Sigmoid colon (tissue), 4 donors: ENCODE data around the gene NUP160.

Experiments used
- POLR2A ChIP-seq, 2 donors: fragments of 450-650 bp; IDR thresholded peaks; one replicate each; pipeline ENCODE4 v1.6.1; 2016; ENCODE audit warnings: antibody characterized with exemption in 2 of 2, mild to moderate bottlenecking in 2 of 2, moderate library complexity in 2 of 2
- POLR2AphosphoS5 ChIP-seq, 4 donors: sonication (generic); formaldehyde crosslinking; IDR thresholded peaks; one replicate each; pipeline ENCODE4 v1.6.1; 2017; ENCODE audit warnings: antibody characterized with exemption in 4 of 4
- TF ChIP-seq, protein P1 (sequence below), 4 experiments: fragments of 450-650 bp in 3 of 4; fragments of 200-600 bp in 1 of 4; IDR thresholded peaks; one replicate each; pipeline ENCODE4 v1.5.1; 2016 to 2019; ENCODE audit warnings: antibody characterized with exemption in 4 of 4, mild to moderate bottlenecking in 3 of 4, moderate library complexity in 2 of 4

DNA sequence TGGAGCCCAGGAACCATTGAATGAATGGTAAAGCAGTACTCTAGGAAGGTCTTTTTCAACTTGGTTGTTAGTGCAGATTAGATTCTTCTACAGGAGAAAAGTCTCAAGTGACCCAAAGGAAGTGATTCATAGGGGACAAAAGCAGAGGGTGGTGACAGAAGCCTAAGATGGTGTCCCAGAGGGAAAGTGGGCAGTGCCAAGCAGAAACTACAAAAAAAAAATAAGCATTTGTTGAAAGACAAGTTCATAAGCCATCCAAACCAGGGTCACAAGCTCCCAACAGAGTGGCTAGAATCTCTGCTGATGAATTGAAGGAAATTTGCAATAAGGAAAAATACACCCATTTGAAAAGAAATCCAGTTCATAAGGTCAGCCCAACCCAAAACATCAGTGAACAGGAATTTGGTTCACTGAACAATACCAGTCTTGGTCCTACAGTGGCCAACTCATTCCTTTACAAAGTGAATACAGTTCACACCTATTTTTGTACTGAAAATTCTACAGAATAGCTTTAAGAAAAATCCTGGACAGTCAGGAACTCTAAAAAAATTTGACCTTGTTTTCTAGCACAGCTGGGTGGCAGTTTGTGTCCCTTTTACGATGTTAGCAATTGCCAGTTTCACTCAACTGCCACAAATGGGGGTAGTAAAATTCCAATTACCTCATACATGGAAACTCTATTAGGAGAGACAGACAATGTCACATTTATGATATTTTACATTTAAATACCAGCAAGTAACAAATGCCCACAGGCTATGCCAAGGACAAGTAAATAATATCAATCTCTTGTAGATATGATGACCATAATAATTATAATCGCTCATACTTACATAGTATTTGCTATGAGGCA lies 21.6 kb upstream of the NUP160 start:
- TF ChIP-seq, protein P1, sequence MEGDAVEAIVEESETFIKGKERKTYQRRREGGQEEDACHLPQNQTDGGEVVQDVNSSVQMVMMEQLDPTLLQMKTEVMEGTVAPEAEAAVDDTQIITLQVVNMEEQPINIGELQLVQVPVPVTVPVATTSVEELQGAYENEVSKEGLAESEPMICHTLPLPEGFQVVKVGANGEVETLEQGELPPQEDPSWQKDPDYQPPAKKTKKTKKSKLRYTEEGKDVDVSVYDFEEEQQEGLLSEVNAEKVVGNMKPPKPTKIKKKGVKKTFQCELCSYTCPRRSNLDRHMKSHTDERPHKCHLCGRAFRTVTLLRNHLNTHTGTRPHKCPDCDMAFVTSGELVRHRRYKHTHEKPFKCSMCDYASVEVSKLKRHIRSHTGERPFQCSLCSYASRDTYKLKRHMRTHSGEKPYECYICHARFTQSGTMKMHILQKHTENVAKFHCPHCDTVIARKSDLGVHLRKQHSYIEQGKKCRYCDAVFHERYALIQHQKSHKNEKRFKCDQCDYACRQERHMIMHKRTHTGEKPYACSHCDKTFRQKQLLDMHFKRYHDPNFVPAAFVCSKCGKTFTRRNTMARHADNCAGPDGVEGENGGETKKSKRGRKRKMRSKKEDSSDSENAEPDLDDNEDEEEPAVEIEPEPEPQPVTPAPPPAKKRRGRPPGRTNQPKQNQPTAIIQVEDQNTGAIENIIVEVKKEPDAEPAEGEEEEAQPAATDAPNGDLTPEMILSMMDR (IDR thresholded peaks at IDR 0.05): no peak
- TF ChIP-seq POLR2A (IDR thresholded peaks at IDR 0.05): no peak
- TF ChIP-seq POLR2AphosphoS5 (IDR thresholded peaks at IDR 0.05): no peak
